DOHH2 (cell line): ENCODE data around the gene SARS1.
A peak's percentile ranks its signal among the peaks of the same experiment; 100 is the strongest.

Source experiments
- H3F3A ChIP-seq: fragments of 200-600 bp; sonication (generic), shearing (Covaris generic); 2 replicates; pipeline ENCODE4 v1.6.0; 2016; ENCODE audit warnings: antibody characterized with exemption, mild to moderate bottlenecking; ENCODE audit not compliant: control insufficient read depth, insufficient read depth
- H3K27ac ChIP-seq: fragments of 200-600 bp; sonication (generic); 2 replicates; pipeline ENCODE4 v1.5.1; 2014; ENCODE audit warnings: low read depth, mild to moderate bottlenecking, low read length, moderate library complexity
- H3K27me3 ChIP-seq: fragments of 200-600 bp; sonication (generic); 2 replicates; pipeline ENCODE4 v1.6.1; 2014; ENCODE audit warnings: mild to moderate bottlenecking, low read length, mixed read lengths; ENCODE audit not compliant: control insufficient read depth
- H3K36me3 ChIP-seq: fragments of 200-600 bp; sonication (generic); 2 replicates; pipeline ENCODE4 v1.6.1; 2014; ENCODE audit warnings: mild to moderate bottlenecking, low read length, moderate library complexity, mixed read lengths; ENCODE audit not compliant: control insufficient read depth
- H3K4me1 ChIP-seq: fragments of 200-600 bp; sonication (generic); 2 replicates; pipeline ENCODE4 v1.6.1; 2014; ENCODE audit warnings: mild to moderate bottlenecking, low read length, mixed read lengths; ENCODE audit not compliant: control insufficient read depth
- H3K4me2 ChIP-seq: fragments of 200-600 bp; sonication (generic); 2 replicates; pipeline ENCODE4 v1.6.0; 2014; ENCODE audit warnings: mild to moderate bottlenecking, low read length, moderate library complexity
- H3K4me3 ChIP-seq: fragments of 200-600 bp; sonication (generic); 2 replicates; pipeline ENCODE4 v1.5.1; 2014; ENCODE audit warnings: mild to moderate bottlenecking, low read length, mixed read lengths
- H3K79me2 ChIP-seq: fragments of 200-600 bp; sonication (generic); 2 replicates; pipeline ENCODE4 v1.6.1; 2014; ENCODE audit warnings: mild to moderate bottlenecking, low read length, mixed read lengths; ENCODE audit not compliant: control insufficient read depth
- H3K9me2 ChIP-seq: fragments of 200-600 bp; sonication (generic); replicated peaks from 2 replicates; pipeline ENCODE4 v1.6.1; 2014; ENCODE audit warnings: mild to moderate bottlenecking, low read length, mixed read lengths; ENCODE audit not compliant: control insufficient read depth
- H3K9me3 ChIP-seq: fragments of 200-600 bp; sonication (generic); 2 replicates; pipeline ENCODE4 v1.6.1; 2014; ENCODE audit warnings: antibody characterized with exemption, low read length, mixed read lengths; ENCODE audit not compliant: control insufficient read depth, insufficient read depth
- H4K20me1 ChIP-seq: fragments of 200-600 bp; sonication (generic); 2 replicates; pipeline ENCODE4 v1.6.0; 2014; ENCODE audit warnings: low read depth, mild to moderate bottlenecking, antibody characterized with exemption, low read length, moderate library complexity; ENCODE audit not compliant: control insufficient read depth, insufficient read depth
- EZH2phosphoT487 ChIP-seq: fragments of 200-600 bp; sonication (generic); IDR thresholded peaks from 2 replicates; pipeline ENCODE4 v1.6.1; 2017; ENCODE audit warnings: borderline replicate concordance, mild to moderate bottlenecking, antibody characterized with exemption, low read length, moderate library complexity, mixed read lengths
- TF ChIP-seq, protein P1 (sequence below): fragments of 200-600 bp; sonication (generic); IDR thresholded peaks from one replicate; pipeline ENCODE4 v1.5.1; 2014; ENCODE audit warnings: antibody characterized with exemption, mild to moderate bottlenecking, low read depth, low read length; ENCODE audit not compliant: poor library complexity, severe bottlenecking

The SARS1 gene

DNA sequence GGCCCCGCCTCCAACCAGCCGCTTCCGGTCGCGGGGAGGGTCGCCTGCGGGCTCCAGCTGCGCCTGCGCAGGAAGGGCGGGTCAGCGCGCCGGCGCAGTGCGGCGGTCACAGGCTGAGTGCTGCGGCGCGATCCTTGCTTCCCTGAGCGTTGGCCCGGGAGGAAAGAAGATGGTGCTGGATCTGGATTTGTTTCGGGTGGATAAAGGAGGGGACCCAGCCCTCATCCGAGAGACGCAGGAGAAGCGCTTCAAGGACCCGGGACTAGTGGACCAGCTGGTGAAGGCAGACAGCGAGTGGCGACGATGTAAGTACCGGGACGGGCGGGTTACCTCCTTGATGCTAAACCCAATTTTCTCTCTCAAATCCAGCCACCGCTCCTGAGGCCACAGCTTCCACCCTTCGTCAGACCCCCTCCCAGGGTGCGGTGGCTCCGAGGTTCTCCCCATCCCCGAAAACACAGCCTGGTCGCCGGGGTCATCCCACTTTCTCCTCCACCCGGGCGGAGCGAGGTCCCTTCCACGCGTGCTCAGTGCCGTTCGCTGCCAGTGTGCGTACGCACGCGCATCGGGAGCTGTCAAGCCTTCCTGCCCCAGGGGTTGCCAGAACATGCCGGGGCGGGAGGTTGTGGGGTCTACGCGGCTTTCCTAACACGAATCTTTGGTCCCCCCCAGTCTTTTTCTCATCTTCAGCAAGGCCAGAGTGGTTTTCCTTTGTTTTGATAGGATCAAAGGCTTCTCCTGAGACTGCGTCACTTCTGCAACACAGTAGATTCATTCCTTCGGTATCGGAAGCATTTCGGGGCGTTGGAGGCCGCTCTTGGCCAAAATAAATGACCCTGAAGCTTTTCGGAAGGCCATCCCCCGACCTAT lies at the start of gene SARS1:
Gene SARS1, plus strand, starts transcription at position 95 of the 870 bp plus-strand sequence. Its CDS starts 75 bp downstream, at position 170.
- H3K4me3 ChIP-seq, result peak within 1 kb of the TSS; percentile 89

GRCh38 chr1:109164538-109164937 lies 49.2 kb upstream of the SARS1 start:
- H3K27ac ChIP-seq, result no peak overlapping the region
- no peaks in the 10 kb centered on the region for H3F3A ChIP-seq
- no peaks in the 10 kb centered on the region for H3K79me2 ChIP-seq
- H4K20me1 ChIP-seq, result no peaks in the 10 kb centered on the region
- no peaks in the 10 kb centered on the region for H3K27me3 ChIP-seq
- H3K9me2 ChIP-seq, result no peaks in the 10 kb centered on the region
- no peaks in the 10 kb centered on the region for H3K36me3 ChIP-seq
- peaks cover 13% of the 10 kb centered on the region for H3K4me1 ChIP-seq
- no peak overlapping the region for H3K4me2 ChIP-seq
- TF ChIP-seq, protein P1, sequence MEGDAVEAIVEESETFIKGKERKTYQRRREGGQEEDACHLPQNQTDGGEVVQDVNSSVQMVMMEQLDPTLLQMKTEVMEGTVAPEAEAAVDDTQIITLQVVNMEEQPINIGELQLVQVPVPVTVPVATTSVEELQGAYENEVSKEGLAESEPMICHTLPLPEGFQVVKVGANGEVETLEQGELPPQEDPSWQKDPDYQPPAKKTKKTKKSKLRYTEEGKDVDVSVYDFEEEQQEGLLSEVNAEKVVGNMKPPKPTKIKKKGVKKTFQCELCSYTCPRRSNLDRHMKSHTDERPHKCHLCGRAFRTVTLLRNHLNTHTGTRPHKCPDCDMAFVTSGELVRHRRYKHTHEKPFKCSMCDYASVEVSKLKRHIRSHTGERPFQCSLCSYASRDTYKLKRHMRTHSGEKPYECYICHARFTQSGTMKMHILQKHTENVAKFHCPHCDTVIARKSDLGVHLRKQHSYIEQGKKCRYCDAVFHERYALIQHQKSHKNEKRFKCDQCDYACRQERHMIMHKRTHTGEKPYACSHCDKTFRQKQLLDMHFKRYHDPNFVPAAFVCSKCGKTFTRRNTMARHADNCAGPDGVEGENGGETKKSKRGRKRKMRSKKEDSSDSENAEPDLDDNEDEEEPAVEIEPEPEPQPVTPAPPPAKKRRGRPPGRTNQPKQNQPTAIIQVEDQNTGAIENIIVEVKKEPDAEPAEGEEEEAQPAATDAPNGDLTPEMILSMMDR, result no peak
- no peak for TF ChIP-seq EZH2phosphoT487
- H3K9me3 ChIP-seq, result no peaks in the 10 kb centered on the region
- no peak overlapping the region for H3K4me3 ChIP-seq

More for the DNA sequence above, at the start of gene SARS1:
- Histone ChIP-seq H4K20me1 (peaks cover 6% of the 10 kb centered on the region; the same call in 1 of the 2 replicates), H3K9me3 (no peaks in the 10 kb centered on the region), H3K27me3 (no peaks in the 10 kb centered on the region), H3K79me2 (peaks cover 53% of the 10 kb centered on the region), H3K36me3 (peaks cover 36% of the 10 kb centered on the region), H3F3A (no peaks in the 10 kb centered on the region), H3K9me2 (no peaks in the 10 kb centered on the region), H3K4me1 (peaks cover 29% of the 10 kb centered on the region), H3K27ac (peak within 1 kb of the TSS; percentile 61), H3K4me2 (peak within 1 kb of the TSS; percentile 82)
- TF ChIP-seq, protein P1, result no peak
- no peak for TF ChIP-seq EZH2phosphoT487

DNA sequence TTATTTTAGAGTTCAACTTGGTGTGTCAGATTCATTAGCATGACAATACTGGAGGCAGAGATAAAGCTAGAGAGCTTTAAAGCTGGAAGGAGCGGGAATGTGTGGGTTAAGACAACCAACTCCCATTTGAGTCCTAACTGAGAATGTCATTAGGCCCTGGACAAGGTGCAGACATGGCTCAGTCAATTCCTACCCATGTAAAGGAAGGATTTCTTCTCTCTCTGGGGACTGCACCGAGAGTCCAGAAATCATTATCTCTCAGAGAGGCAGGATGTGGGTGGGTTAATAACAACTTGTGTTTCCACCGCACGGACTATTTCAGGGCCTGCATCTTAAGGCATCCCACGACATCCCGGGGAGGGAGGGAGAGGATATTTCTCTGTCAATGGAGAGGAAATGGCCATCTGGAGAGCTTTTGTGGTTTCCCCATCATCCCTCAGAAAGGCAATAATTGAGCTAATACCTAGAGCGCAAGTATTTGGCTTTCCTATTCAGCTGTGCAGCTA lies 46.7 kb upstream of the SARS1 start:
- Histone ChIP-seq H3F3A (no peaks in the 10 kb centered on the region), H3K4me2 (no peak overlapping the region), H3K27ac (no peak overlapping the region), H3K9me3 (no peaks in the 10 kb centered on the region), H3K36me3 (no peaks in the 10 kb centered on the region), H3K9me2 (no peaks in the 10 kb centered on the region), H3K4me3 (no peak overlapping the region), H3K4me1 (peaks cover 13% of the 10 kb centered on the region), H4K20me1 (no peaks in the 10 kb centered on the region), H3K79me2 (no peaks in the 10 kb centered on the region), H3K27me3 (peaks cover 6% of the 10 kb centered on the region; the same call in 1 of the 2 replicates)
- no peak for TF ChIP-seq EZH2phosphoT487
- TF ChIP-seq, protein P1, result no peak
